ENCODE data around the gene ST8SIA2. TPM values are rescaled to one million over a fixed set of nuclear protein-coding genes. Genes with fewer than 3 reads are reported as not detected.

ST8SIA2 gene
- total RNA-seq, 1 experiment from 2014 or later, result 0.15 TPM

- Histone ChIP-seq H3K4me3 (ENCODE audit: low read depth in 2 of 2, low read length in 2 of 2) (no peak overlapping the region), H3K27ac (ENCODE audit: low read length) (no peak overlapping the region), H3K36me3 (ENCODE audit: control insufficient read depth, insufficient read depth, low read length) (no peaks in the 10 kb centered on the region), H3K4me1 (ENCODE audit: control insufficient read depth, insufficient read depth, low read length) (no peaks in the 10 kb centered on the region), H3K9me3 (ENCODE audit: control insufficient read depth, insufficient read depth, low read depth, low read length) (no peaks in the 10 kb centered on the region), H3K27me3 (ENCODE audit: control insufficient read depth, insufficient read depth, low read length) (peaks cover 3% of the 10 kb centered on the region; the same call in 1 of the 2 replicates)
- TF ChIP-seq, protein P1, sequence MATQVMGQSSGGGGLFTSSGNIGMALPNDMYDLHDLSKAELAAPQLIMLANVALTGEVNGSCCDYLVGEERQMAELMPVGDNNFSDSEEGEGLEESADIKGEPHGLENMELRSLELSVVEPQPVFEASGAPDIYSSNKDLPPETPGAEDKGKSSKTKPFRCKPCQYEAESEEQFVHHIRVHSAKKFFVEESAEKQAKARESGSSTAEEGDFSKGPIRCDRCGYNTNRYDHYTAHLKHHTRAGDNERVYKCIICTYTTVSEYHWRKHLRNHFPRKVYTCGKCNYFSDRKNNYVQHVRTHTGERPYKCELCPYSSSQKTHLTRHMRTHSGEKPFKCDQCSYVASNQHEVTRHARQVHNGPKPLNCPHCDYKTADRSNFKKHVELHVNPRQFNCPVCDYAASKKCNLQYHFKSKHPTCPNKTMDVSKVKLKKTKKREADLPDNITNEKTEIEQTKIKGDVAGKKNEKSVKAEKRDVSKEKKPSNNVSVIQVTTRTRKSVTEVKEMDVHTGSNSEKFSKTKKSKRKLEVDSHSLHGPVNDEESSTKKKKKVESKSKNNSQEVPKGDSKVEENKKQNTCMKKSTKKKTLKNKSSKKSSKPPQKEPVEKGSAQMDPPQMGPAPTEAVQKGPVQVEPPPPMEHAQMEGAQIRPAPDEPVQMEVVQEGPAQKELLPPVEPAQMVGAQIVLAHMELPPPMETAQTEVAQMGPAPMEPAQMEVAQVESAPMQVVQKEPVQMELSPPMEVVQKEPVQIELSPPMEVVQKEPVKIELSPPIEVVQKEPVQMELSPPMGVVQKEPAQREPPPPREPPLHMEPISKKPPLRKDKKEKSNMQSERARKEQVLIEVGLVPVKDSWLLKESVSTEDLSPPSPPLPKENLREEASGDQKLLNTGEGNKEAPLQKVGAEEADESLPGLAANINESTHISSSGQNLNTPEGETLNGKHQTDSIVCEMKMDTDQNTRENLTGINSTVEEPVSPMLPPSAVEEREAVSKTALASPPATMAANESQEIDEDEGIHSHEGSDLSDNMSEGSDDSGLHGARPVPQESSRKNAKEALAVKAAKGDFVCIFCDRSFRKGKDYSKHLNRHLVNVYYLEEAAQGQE (IDR thresholded peaks at IDR 0.05; ENCODE audit: insufficient read depth in 1 of 2, low read depth in 2 of 2, low read length in 1 of 2), result no peak
- TF ChIP-seq TCF7L2 (IDR thresholded peaks at IDR 0.05; ENCODE audit: low read depth, low read length), result no peak
- no peak for TF ChIP-seq POLR2AphosphoS5 (IDR thresholded peaks at IDR 0.05; ENCODE audit: low read depth, low read length)
- no peak for TF ChIP-seq SIN3A (IDR thresholded peaks at IDR 0.05; ENCODE audit: borderline replicate concordance, insufficient read depth, low read depth, low read length)
- BruUV-seq (replicated peaks), result no TSS peak
- in situ Hi-C loops (cut with HindIII; ENCODE audit: low pct_unique_long_range_greater_than_20kb, low sequenced_read_pairs), result no loop called here
- ATAC-seq (no peak), DNase-seq (ENCODE audit: low read depth, low spot score) (no peak)
- ChIA-PET POLR2A (no interaction called here), CTCF (no interaction called here)
- intact Hi-C loops (cut with micrococcal nuclease; ENCODE audit: unreplicated experiment), result no loop called here
Observed at GRCh38 chr15:92365084-92365483, 28.6 kb upstream of the ST8SIA2 start.

- CTCF ChIA-PET, result no interaction called here
- H3K4me3 ChIP-seq (ENCODE audit: low read depth in 2 of 2, low read length in 2 of 2), result no peak overlapping the region
- ATAC-seq (no peak), DNase-seq (ENCODE audit: low read depth, low spot score) (no peak)
- H3K36me3 ChIP-seq (ENCODE audit: control insufficient read depth, insufficient read depth, low read length), result no peaks in the 10 kb centered on the region
- in situ Hi-C loops (cut with HindIII; ENCODE audit: low pct_unique_long_range_greater_than_20kb, low sequenced_read_pairs), result no loop called here
- H3K9me3 ChIP-seq (ENCODE audit: control insufficient read depth, insufficient read depth, low read depth, low read length), result no peaks in the 10 kb centered on the region
- no peaks in the 10 kb centered on the region for H3K4me1 ChIP-seq (ENCODE audit: control insufficient read depth, insufficient read depth, low read length)
- TF ChIP-seq, protein P1 (IDR thresholded peaks at IDR 0.05; ENCODE audit: insufficient read depth in 1 of 2, low read depth in 2 of 2, low read length in 1 of 2), result no peak
- TF ChIP-seq POLR2AphosphoS5 (IDR thresholded peaks at IDR 0.05; ENCODE audit: low read depth, low read length), result no peak
- TF ChIP-seq SIN3A (IDR thresholded peaks at IDR 0.05; ENCODE audit: borderline replicate concordance, insufficient read depth, low read depth, low read length), result no peak
- TF ChIP-seq TCF7L2 (IDR thresholded peaks at IDR 0.05; ENCODE audit: low read depth, low read length), result no peak
- TF ChIP-seq CTCF (IDR thresholded peaks at IDR 0.05), result no peak
- H3K27ac ChIP-seq (ENCODE audit: low read length), result no peak overlapping the region
- H3K27me3 ChIP-seq (ENCODE audit: control insufficient read depth, insufficient read depth, low read length), result peaks cover 3% of the 10 kb centered on the region; the same call in 1 of the 2 replicates
- intact Hi-C loops (cut with micrococcal nuclease; ENCODE audit: unreplicated experiment), result no loop called here
- BruUV-seq (replicated peaks), result no TSS peak
- POLR2A ChIA-PET, result no interaction called here
Observed at GRCh38 chr15:92365906-92366305, 27.8 kb upstream of the ST8SIA2 start.
